Uterus (tissue), 4 donors: Measurements from ENCODE around the gene MECP2. TPM values are rescaled to one million over a fixed set of nuclear protein-coding genes. Genes with fewer than 3 reads are reported as not detected.

Experiments
- DNase-seq, 2 donors: peaks; one replicate each; pipeline ENCODE4 v3.0.0-alpha.2; 2019 to 2020
- H3K27ac ChIP-seq, 2 donors: fragments of 200-600 bp; sonication (generic); 1 replicate in 1 of 2; 2 replicates in 1 of 2; pipeline ENCODE4 v1.5.1; 2016 to 2018
- H3K27me3 ChIP-seq, 2 donors: fragments of 200-600 bp; sonication (generic); one replicate each; pipeline ENCODE4 v1.5.1; 2018 to 2019; ENCODE audit warnings: control low read depth in 1 of 2
- H3K36me3 ChIP-seq, 2 donors: fragments of 200-600 bp; sonication (generic); one replicate each; pipeline ENCODE4 v1.5.1; 2019; ENCODE audit warnings: control low read depth in 1 of 2
- H3K4me1 ChIP-seq, 2 donors: fragments of 200-600 bp; sonication (generic); one replicate each; pipeline ENCODE4 v1.5.1; 2018 to 2019; ENCODE audit warnings: control low read depth in 1 of 2
- H3K4me3 ChIP-seq, 2 donors: fragments of 200-600 bp; sonication (generic); 1 replicate in 1 of 2; 2 replicates in 1 of 2; pipeline ENCODE4 v1.5.1; 2018 to 2019; ENCODE audit warnings: mild to moderate bottlenecking in 1 of 2
- H3K9me3 ChIP-seq, 2 donors: fragments of 200-600 bp; sonication (generic); one replicate each; pipeline ENCODE4 v1.5.1; 2019; ENCODE audit warnings: control low read depth in 1 of 2
- POLR2A ChIP-seq, 2 donors: fragments of 450-650 bp; IDR thresholded peaks; one replicate each; pipeline ENCODE4 v1.6.1; 2016; ENCODE audit warnings: antibody characterized with exemption in 2 of 2, mild to moderate bottlenecking in 1 of 2, moderate library complexity in 1 of 2
- intact Hi-C: fragments of 100-400 bp; cut with DNase I; formaldehyde crosslinking; loops from one replicate; pipeline ENCODE4 v1.15.1; 2023; ENCODE audit warnings: low total_unique reads
- total RNA-seq, 4 donors: library from RNA; depleted of rRNA in 3 of 4; stranded (reverse); fragments of >200 nt in 3 of 4; gene quantifications; one replicate each; pipeline versions ENCODE4 v1.1.0 to v1.2.4, GENCODE V29; 2014 to 2023
- TF ChIP-seq, protein P1 (sequence below), 4 experiments: fragments of 200-600 bp in 2 of 4; fragments of 450-650 bp in 2 of 4; sonication (generic) in 2 of 4; IDR thresholded peaks; one replicate each; pipeline ENCODE4 v1.5.1; 2016 to 2019; ENCODE audit warnings: antibody characterized with exemption in 4 of 4, mild to moderate bottlenecking in 2 of 4, moderate library complexity in 1 of 4
- donor health status: DM: yes; HTN: yes; CAD: no.

The MECP2 gene
- total RNA-seq, 4 donors from 2014 or later, result 29.7 to 106 (median 50.6) TPM

DNA sequence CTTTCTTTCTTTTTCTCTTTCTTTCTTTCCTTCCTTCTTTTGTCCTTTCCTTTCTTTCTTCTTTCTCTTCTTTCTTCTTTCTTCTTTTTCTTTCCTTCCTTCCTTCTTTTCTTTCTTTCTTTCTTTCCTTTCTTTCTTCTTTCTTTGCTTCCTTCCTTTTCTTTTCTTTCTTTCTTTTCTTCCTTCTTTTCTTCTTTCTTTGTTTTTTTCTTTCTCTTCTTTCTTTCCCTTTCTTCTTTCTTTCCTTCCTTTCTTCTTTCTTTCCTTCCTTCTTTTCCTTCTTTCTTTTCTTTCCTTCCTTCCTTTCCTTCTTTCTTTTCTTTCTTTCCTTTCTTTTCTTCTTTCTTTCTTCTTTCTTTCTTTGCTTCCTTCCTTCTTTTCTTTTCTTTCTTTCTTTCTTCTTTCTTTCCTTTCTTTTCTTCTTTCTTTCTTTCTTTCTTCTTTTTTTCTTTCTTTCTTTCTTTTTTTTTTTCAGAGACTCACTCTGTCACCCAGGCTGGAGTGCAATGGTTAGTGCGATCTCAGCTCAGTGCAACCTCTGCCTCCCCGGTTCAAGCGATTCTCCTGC lies 106.4 kb downstream of the MECP2 start:
- TF ChIP-seq POLR2A (IDR thresholded peaks at IDR 0.05), result no peak
- TF ChIP-seq, protein P1, sequence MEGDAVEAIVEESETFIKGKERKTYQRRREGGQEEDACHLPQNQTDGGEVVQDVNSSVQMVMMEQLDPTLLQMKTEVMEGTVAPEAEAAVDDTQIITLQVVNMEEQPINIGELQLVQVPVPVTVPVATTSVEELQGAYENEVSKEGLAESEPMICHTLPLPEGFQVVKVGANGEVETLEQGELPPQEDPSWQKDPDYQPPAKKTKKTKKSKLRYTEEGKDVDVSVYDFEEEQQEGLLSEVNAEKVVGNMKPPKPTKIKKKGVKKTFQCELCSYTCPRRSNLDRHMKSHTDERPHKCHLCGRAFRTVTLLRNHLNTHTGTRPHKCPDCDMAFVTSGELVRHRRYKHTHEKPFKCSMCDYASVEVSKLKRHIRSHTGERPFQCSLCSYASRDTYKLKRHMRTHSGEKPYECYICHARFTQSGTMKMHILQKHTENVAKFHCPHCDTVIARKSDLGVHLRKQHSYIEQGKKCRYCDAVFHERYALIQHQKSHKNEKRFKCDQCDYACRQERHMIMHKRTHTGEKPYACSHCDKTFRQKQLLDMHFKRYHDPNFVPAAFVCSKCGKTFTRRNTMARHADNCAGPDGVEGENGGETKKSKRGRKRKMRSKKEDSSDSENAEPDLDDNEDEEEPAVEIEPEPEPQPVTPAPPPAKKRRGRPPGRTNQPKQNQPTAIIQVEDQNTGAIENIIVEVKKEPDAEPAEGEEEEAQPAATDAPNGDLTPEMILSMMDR (IDR thresholded peaks at IDR 0.05), result no peak
- Histone ChIP-seq H3K27ac (no peak overlapping the region), H3K9me3 (no peaks in the 10 kb centered on the region), H3K36me3 (no peaks in the 10 kb centered on the region), H3K4me1 (no peaks in the 10 kb centered on the region), H3K4me3 (no peak overlapping the region), H3K27me3 (no peaks in the 10 kb centered on the region)
- intact Hi-C loops, result no loop called here
- no peak for DNase-seq

DNA sequence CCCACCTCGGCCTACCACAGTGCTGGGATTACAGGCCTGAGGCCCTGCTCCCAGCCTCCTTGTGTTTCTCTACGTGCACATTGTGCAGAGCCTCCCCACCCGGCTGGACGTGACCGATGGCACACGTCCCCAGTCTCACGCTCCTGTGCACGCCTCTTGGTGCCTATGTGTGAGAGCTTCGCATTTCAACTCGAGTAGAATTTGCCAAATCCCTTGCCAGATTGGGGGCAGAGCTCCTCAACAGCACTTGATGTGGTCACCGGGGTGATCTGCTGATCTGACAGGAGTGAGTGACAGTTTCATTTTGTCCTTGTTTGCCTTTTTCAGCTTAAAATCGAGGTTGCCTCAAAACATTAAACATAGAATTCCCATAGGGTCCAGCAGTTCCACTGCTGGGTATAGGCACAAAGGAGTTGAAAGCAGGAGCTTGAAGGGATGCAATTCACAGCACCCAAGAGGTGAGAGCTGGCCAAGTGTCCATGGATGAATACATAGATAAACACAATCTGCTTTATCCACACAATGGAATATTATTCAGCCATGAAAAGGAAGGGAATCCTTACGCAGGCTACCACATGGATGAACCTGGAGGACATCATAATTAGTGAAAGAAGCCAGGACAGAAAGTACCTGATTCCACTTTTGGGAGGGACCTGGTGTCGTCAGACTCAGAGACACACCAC lies 107.4 kb downstream of the MECP2 start:
- no peaks in the 10 kb centered on the region for H3K9me3 ChIP-seq
- no peaks in the 10 kb centered on the region for H3K27me3 ChIP-seq
- TF ChIP-seq POLR2A (IDR thresholded peaks at IDR 0.05), result no peak
- TF ChIP-seq, protein P1 (IDR thresholded peaks at IDR 0.05), result no peak
- no peak for DNase-seq
- intact Hi-C loops, result no loop called here
- H3K36me3 ChIP-seq, result no peaks in the 10 kb centered on the region
- no peak overlapping the region for H3K27ac ChIP-seq
- no peaks in the 10 kb centered on the region for H3K4me1 ChIP-seq
- no peak overlapping the region for H3K4me3 ChIP-seq

DNA sequence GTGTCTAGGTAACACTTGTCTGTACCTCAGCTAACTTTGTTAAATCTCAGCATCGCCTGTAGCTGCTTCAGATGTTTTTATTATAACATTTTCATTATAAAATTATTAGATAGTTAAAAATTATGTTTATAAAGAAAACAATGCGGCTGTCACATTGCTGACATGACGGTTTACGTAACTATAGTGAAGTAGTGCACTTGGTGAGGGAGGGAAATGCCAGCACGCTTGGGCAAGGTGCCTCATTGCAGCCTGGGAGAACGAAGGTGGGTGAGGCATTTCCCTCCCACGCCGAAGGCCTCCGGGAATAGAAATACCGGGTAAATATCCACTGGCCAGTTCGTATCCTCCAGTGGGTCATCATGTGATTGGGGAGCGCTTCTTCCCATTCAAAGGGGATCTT lies 109.0 kb downstream of the MECP2 start:
- no peaks in the 10 kb centered on the region for H3K27me3 ChIP-seq
- H3K4me1 ChIP-seq, result no peaks in the 10 kb centered on the region
- no peak for TF ChIP-seq POLR2A (IDR thresholded peaks at IDR 0.05)
- TF ChIP-seq, protein P1 (IDR thresholded peaks at IDR 0.05), result no peak
- H3K4me3 ChIP-seq, result no peak overlapping the region
- no peak overlapping the region for H3K27ac ChIP-seq
- H3K9me3 ChIP-seq, result no peaks in the 10 kb centered on the region
- intact Hi-C loops, result no loop called here
- DNase-seq, result no peak
- no peaks in the 10 kb centered on the region for H3K36me3 ChIP-seq

DNA sequence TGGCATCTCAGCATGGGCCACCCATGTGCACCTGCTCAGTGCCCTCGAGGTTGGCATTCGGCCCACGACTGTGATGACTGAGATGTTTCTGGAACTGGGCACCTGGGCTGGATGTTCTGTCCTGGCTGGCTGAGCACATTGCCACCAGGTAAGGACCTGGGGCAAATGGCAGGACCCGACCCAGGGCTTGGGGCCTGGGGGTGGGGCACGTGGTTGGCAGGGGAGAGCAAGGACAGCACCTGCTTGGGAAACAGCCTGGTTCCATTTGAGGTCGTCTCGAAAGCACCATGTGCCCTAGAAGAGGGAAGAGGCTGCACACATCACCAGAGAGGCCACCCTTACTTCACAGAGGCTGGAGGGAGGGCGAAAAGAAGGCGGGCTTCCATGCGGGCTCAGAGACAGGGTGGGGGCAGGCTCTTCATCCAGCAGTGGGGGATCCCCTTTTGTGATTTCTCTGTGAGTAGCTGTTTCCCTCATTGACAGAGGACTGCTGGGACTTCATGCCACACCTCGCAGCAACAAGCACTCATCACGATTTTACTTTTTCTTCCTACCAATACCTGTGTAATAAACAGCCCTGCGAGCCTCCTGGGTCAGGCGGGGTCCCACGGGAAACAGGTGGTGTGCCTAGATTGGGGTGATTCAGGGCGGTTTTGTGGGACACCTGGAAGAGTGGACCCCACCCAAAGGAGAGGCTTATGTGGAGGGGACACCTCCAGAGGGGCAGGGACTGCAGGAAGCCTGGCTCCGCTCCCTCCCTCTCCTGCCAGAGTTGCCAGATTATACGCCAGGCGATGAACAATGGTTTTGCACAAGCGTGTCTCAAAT lies 113.0 kb downstream of the MECP2 start:
- Histone ChIP-seq H3K4me1 (no peaks in the 10 kb centered on the region), H3K4me3 (no peak overlapping the region), H3K27me3 (no peaks in the 10 kb centered on the region), H3K36me3 (no peaks in the 10 kb centered on the region), H3K9me3 (no peaks in the 10 kb centered on the region), H3K27ac (peak overlapping the region; percentile 64 to 80)
- TF ChIP-seq, protein P1 (IDR thresholded peaks at IDR 0.05), result no peak
- no peak for TF ChIP-seq POLR2A (IDR thresholded peaks at IDR 0.05)
- intact Hi-C loops, result no loop called here
- no peak for DNase-seq

DNA sequence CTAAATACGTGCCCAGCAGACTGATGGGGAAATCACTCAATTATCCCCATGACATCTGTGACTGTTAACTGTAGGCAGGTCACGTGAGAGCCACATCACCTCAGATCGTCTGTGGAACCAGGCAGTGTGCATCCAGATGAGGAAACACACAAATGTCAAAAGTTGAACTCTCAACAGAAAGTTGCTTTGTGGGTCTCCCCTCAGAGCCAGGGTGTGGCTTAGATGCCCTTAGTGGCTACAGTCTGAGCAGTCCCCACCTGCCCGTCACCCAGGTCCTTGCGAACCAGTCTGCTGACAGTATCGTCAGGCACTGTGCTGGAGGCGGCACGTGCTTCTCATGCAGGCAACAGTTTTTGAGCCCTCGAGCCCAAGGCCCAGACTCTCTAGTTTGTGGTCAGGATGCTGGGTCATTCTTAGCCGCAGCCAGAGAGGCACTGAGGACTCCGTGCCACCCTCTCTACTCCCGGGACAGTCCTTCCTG lies 114.2 kb downstream of the MECP2 start:
- H3K4me1 ChIP-seq, result no peaks in the 10 kb centered on the region
- H3K36me3 ChIP-seq, result no peaks in the 10 kb centered on the region
- no peaks in the 10 kb centered on the region for H3K9me3 ChIP-seq
- no peak overlapping the region for H3K4me3 ChIP-seq
- intact Hi-C loops, result no loop called here
- TF ChIP-seq POLR2A (IDR thresholded peaks at IDR 0.05), result no peak
- TF ChIP-seq, protein P1 (IDR thresholded peaks at IDR 0.05), result no peak
- no peaks in the 10 kb centered on the region for H3K27me3 ChIP-seq
- no peak overlapping the region for H3K27ac ChIP-seq
- DNase-seq, result no peak
